Panc1 (cell line): Measurements from ENCODE around the gene CEP78. TPM values are rescaled to one million over a fixed set of nuclear protein-coding genes. Genes with fewer than 3 reads are reported as not detected.

Experiments used
- ATAC-seq: fragments of 200-7000 bp; cut with Tn5 transposase; 2 replicates; pipeline ENCODE4 v1.9.1; 2020; ENCODE audit warnings: mild to moderate bottlenecking, moderate library complexity
- BruUV-seq: library from RNA; stranded (reverse); fragments of 400-500 nt; replicated peaks from 2 replicates; lab custom pipeline; 2021; lab: Mats Ljungman, UMichigan
- CTCF ChIA-PET: fragments of 300-600 bp; sonication (Branson Sonifier 250); formaldehyde crosslinking; loops from one replicate; lab custom pipeline; 2022; ENCODE audit warnings: antibody characterized with exemption; lab: Charles Lee
- POLR2A ChIA-PET: fragments of 300-600 bp; sonication (Branson Sonifier 250); formaldehyde crosslinking; loops from one replicate; lab custom pipeline; 2022; ENCODE audit warnings: antibody characterized with exemption; lab: Charles Lee
- DNase-seq: peaks from one replicate; pipeline ENCODE4 v3.0.0-alpha.2; 2010; ENCODE audit warnings: low read depth, low spot score
- H3K27ac ChIP-seq: 2 replicates; pipeline ENCODE4 v1.5.1; 2011; ENCODE audit warnings: mild to moderate bottlenecking, low read length, inconsistent platforms
- H3K27me3 ChIP-seq: fragments of 200-500 bp; sonication (Bioruptor generic); 2 replicates; pipeline ENCODE4 v1.6.0; 2014; ENCODE audit warnings: low read length, inconsistent platforms; ENCODE audit not compliant: control insufficient read depth, insufficient read depth
- H3K36me3 ChIP-seq: fragments of 200-500 bp; sonication (Bioruptor generic); 2 replicates; pipeline ENCODE4 v1.5.1; 2014; ENCODE audit warnings: inconsistent platforms, mild to moderate bottlenecking, low read length, moderate library complexity; ENCODE audit not compliant: control insufficient read depth, insufficient read depth
- H3K4me1 ChIP-seq: 2 replicates; pipeline ENCODE4 v1.5.1; 2011; ENCODE audit warnings: inconsistent platforms, mild to moderate bottlenecking, low read length, moderate library complexity; ENCODE audit not compliant: control insufficient read depth, insufficient read depth
- H3K4me3 ChIP-seq, 2 experiments: 2 replicates each; pipeline ENCODE4 v1.5.1; 2011 to 2012; ENCODE audit warnings: low read depth in 2 of 2, low read length in 2 of 2, mild to moderate bottlenecking in 2 of 2, inconsistent platforms in 1 of 2, moderate library complexity in 1 of 2
- H3K9me3 ChIP-seq: fragments of 200-500 bp; sonication (Bioruptor generic); 2 replicates; pipeline ENCODE4 v1.5.1; 2014; ENCODE audit warnings: low read depth, mild to moderate bottlenecking, inconsistent platforms, low read length, moderate library complexity; ENCODE audit not compliant: control insufficient read depth, insufficient read depth
- POLR2AphosphoS5 ChIP-seq: IDR thresholded peaks from 2 replicates; pipeline ENCODE4 v1.6.1; 2012; ENCODE audit warnings: mild to moderate bottlenecking, low read depth, low read length, moderate library complexity
- REST ChIP-seq, 2 experiments: IDR thresholded peaks; 2 replicates each; pipeline ENCODE4 v1.6.1; 2011 to 2012; ENCODE audit warnings: low read depth in 2 of 2, control low read depth in 1 of 2, low read length in 1 of 2, mild to moderate bottlenecking in 1 of 2, moderate library complexity in 1 of 2; ENCODE audit not compliant: insufficient read depth in 1 of 2
- SIN3A ChIP-seq: IDR thresholded peaks from 2 replicates; pipeline ENCODE4 v1.6.1; 2012; ENCODE audit warnings: low read depth, mild to moderate bottlenecking, low read length, moderate library complexity, borderline replicate concordance; ENCODE audit not compliant: insufficient read depth
- TCF7L2 ChIP-seq: IDR thresholded peaks from 2 replicates; pipeline ENCODE4 v1.6.1; 2011; ENCODE audit warnings: mild to moderate bottlenecking, low read depth, low read length, inconsistent platforms
- in situ Hi-C: cut with HindIII; loops from 2 replicates; pipeline ENCODE4 v1.10.0; 2016; ENCODE audit warnings: low sequenced_read_pairs, low pct_unique_long_range_greater_than_20kb
- intact Hi-C: fragments of 100-400 bp; cut with micrococcal nuclease; formaldehyde crosslinking; loops from one replicate; pipeline ENCODE4 v1.10.0; 2022; ENCODE audit not compliant: unreplicated experiment
- total RNA-seq: library from RNA; stranded (reverse); gene quantifications from one replicate; pipeline ENCODE4 v1.2.1, GENCODE V29; 2021; ENCODE audit not compliant: unreplicated experiment
- TF ChIP-seq, protein P1 (sequence below): fragments of 450-650 bp; IDR thresholded peaks from 2 replicates; pipeline ENCODE4 v1.5.1; 2017; ENCODE audit warnings: mild to moderate bottlenecking

The CEP78 gene
- total RNA-seq, 1 experiment from 2014 or later = 25.2 TPM

DNA sequence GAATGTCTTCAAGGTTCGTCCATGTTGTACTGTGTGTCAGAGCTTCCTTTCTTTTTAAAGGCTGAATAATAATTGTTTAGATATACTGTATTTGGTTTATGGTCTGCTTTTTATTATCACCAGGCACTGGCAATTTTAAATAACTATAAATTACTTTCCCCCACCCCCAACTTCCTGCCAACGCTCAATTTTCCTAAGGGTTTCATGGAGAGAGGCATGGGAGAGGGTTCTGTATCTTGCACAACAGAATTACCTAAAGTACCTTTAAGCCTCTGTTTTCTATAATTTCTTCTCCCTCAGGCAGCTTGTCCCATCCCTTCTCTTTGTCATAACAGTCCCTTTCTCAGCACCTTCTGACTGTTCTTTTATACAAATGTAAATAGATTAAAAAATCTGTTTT, 71.5 kb downstream of the CEP78 start:
- no peaks in the 10 kb centered on the region for H3K9me3 ChIP-seq
- peaks cover 23% of the 10 kb centered on the region for H3K36me3 ChIP-seq
- CTCF ChIA-PET = no interaction called here
- no peak for ATAC-seq
- no peak overlapping the region for H3K27ac ChIP-seq
- H3K4me3 ChIP-seq = no peak overlapping the region
- no TSS peak for BruUV-seq
- no peak for DNase-seq
- intact Hi-C loops = no loop called here
- peaks cover 4% of the 10 kb centered on the region; the same call in 1 of the 2 replicates for H3K4me1 ChIP-seq
- no peaks in the 10 kb centered on the region for H3K27me3 ChIP-seq
- POLR2A ChIA-PET = interaction anchor here (0.7 kb wide), 1 partner anchor 9 kb away, joined by 3 read pairs; no protein-coding TSS in a partner anchor
- in situ Hi-C loops = no loop called here
- TF ChIP-seq SIN3A = no peak

GRCh38 chr9:78309066-78309465, 73.2 kb downstream of the CEP78 start:
- H3K9me3 ChIP-seq = no peaks in the 10 kb centered on the region
- BruUV-seq = no TSS peak
- intact Hi-C loops (no loop called here), in situ Hi-C loops (no loop called here)
- H3K27ac ChIP-seq = no peak overlapping the region
- ChIA-PET CTCF (no interaction called here), POLR2A (no interaction called here)
- peaks cover 12% of the 10 kb centered on the region for H3K36me3 ChIP-seq
- no peaks in the 10 kb centered on the region for H3K27me3 ChIP-seq
- H3K4me3 ChIP-seq = no peak overlapping the region
- H3K4me1 ChIP-seq = peaks cover 4% of the 10 kb centered on the region; the same call in 1 of the 2 replicates
- ATAC-seq = no peak
- TF ChIP-seq POLR2AphosphoS5 (no peak), SIN3A (no peak), REST (IDR thresholded peaks at IDR 0.05; ENCODE audit: insufficient read depth in 1 of 2, low read depth in 2 of 2, low read length in 1 of 2) (no peak), TCF7L2 (no peak)
- TF ChIP-seq, protein P1, sequence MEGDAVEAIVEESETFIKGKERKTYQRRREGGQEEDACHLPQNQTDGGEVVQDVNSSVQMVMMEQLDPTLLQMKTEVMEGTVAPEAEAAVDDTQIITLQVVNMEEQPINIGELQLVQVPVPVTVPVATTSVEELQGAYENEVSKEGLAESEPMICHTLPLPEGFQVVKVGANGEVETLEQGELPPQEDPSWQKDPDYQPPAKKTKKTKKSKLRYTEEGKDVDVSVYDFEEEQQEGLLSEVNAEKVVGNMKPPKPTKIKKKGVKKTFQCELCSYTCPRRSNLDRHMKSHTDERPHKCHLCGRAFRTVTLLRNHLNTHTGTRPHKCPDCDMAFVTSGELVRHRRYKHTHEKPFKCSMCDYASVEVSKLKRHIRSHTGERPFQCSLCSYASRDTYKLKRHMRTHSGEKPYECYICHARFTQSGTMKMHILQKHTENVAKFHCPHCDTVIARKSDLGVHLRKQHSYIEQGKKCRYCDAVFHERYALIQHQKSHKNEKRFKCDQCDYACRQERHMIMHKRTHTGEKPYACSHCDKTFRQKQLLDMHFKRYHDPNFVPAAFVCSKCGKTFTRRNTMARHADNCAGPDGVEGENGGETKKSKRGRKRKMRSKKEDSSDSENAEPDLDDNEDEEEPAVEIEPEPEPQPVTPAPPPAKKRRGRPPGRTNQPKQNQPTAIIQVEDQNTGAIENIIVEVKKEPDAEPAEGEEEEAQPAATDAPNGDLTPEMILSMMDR = no peak
- no peak for DNase-seq

- intact Hi-C loops (no loop called here), in situ Hi-C loops (no loop called here)
- DNase-seq (no peak), ATAC-seq (no peak; the same call in 1 of the 2 replicates)
- H3K27me3 ChIP-seq = no peaks in the 10 kb centered on the region
- no peak overlapping the region for H3K4me3 ChIP-seq
- no peak overlapping the region for H3K27ac ChIP-seq
- POLR2A ChIA-PET = no interaction called here
- H3K9me3 ChIP-seq = no peaks in the 10 kb centered on the region
- TF ChIP-seq, protein P1 = no peak
- no peak for TF ChIP-seq TCF7L2
- no peak for TF ChIP-seq SIN3A
- TF ChIP-seq REST (IDR thresholded peaks at IDR 0.05; ENCODE audit: insufficient read depth in 1 of 2, low read depth in 2 of 2, low read length in 1 of 2) = no peak
- TF ChIP-seq POLR2AphosphoS5 = no peak
- peaks cover 5% of the 10 kb centered on the region for H3K36me3 ChIP-seq
- CTCF ChIA-PET = no interaction called here
- no TSS peak for BruUV-seq
- H3K4me1 ChIP-seq = peaks cover 4% of the 10 kb centered on the region; the same call in 1 of the 2 replicates
Measured at GRCh38 chr9:78311075-78311474, 75.2 kb downstream of the CEP78 start.
